ENCODE data around the gene GRIA2.
"Not testable (repeated sequence)": the region's sequence is repeated elsewhere in the genome, so short reads cannot be mapped to it uniquely, and the experiment has no call there.

Gene GRIA2

DNA sequence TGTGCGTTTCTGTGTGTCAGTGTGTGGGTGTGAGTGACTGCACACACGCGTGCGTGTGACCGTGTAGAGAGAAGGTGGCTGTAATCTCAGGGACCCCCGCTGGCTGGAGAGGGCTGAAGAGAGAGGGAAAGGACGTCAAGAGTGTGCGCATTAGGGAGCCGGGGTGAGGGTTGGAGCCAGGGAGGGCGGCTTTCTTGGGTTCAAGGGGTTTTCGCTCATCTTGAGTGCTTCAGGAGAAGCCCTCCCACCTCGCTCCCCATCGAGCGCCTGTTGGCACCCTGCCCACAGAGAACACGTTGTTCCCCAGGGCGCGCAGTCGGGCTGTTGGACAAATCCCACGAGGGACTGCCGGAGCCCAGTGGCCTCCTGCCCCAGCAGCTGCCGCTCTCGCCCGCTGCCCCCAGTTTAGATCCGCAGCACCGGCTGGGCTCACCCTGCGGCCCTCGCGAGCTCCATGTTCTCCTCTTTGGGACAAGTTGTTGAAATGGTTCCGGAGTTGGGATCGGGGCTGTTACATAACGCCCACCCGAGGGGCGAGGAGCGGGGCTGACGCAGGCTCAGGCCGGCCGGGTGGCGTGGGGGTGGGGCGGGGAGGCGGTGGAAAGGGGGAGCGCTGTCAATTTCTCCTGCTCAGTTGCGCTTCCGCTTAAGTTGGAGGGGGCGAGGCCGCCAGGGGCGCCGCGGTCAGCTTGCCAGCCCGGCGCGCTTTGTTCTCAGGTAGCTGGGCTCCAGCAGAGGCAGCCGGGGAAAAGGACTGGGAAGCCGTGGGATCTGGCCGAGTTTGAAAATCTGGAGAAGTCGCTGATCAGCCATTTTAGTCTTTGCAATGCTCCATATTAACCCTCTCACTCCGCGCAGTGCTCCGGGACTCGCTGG is 1.6 kb downstream of the GRIA2 start:
- peak overlapping the region; percentile 88 for H3K4me2 ChIP-seq (ENCODE audit: low read length)
- H3K36me3 ChIP-seq (ENCODE audit: insufficient read depth, low read length), result no peaks in the 10 kb centered on the region
- peaks cover 15% of the 10 kb centered on the region for H3K4me1 ChIP-seq (ENCODE audit: control insufficient read depth, insufficient read depth, low read length)
- peaks cover 37% of the 10 kb centered on the region for H3K27me3 ChIP-seq (ENCODE audit: control insufficient read depth, insufficient read depth, low read length)
- peak overlapping the region; percentile 70 for H3K9ac ChIP-seq (ENCODE audit: low read depth, low read length)
- no peaks in the 10 kb centered on the region for H3K9me3 ChIP-seq (replicated peaks; ENCODE audit: low read length)
- H3K4me3 ChIP-seq (ENCODE audit: low read length), result peak overlapping the region; percentile 76

DNA sequence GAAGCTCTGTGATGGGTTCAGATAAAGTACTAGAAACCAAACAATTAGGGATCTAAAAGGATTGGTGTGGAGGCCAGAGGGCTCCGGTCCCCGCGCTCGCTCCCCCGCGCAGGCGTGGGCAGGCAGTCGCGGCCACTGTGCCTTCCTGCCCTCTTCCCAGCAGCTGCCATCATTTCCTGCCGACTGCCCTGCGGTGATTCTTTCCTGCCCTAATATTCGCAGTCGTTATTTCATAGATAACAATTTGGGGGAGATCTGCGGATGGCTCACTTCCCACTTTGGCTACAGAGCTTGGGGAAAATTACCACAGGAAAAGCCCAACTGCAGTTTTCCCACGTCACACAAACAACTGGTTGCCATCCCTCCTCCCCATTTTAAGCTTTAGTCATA is 2.2 kb downstream of the GRIA2 start:
- no peaks in the 10 kb centered on the region for H3K36me3 ChIP-seq (ENCODE audit: insufficient read depth, low read length)
- H3K9me3 ChIP-seq (replicated peaks; ENCODE audit: low read length), result no peaks in the 10 kb centered on the region
- peak overlapping the region; percentile 76 for H3K4me3 ChIP-seq (ENCODE audit: low read length)
- peaks cover 37% of the 10 kb centered on the region for H3K27me3 ChIP-seq (ENCODE audit: control insufficient read depth, insufficient read depth, low read length)
- H3K4me2 ChIP-seq (ENCODE audit: low read length), result peak overlapping the region; percentile 88
- H3K9ac ChIP-seq (ENCODE audit: low read depth, low read length), result peak overlapping the region; percentile 70
- H3K4me1 ChIP-seq (ENCODE audit: control insufficient read depth, insufficient read depth, low read length), result peaks cover 15% of the 10 kb centered on the region

DNA sequence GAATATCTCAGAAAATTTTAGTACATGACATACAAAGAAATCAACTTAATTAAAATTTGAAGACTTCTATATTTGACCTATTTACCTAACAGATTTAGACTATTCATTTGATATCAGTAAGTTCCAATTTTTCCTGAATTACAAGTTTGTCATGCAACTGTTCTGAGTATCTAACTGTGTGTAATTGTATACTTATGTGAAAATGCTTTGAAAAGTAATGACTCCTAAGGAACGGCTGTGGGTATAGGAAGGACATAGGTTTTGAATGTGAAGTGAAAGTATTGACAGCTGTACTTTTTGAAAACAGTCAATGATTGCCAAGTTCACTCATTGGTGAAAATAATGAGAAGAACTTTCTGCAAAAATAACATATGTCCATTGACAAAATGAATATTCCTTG is 2.9 kb downstream of the GRIA2 start:
- H3K9ac ChIP-seq (ENCODE audit: low read depth, low read length), result no peak overlapping the region
- peaks cover 34% of the 10 kb centered on the region for H3K27me3 ChIP-seq (ENCODE audit: control insufficient read depth, insufficient read depth, low read length)
- H3K4me2 ChIP-seq (ENCODE audit: low read length), result no peak overlapping the region
- H3K36me3 ChIP-seq (ENCODE audit: insufficient read depth, low read length), result no peaks in the 10 kb centered on the region
- H3K4me1 ChIP-seq (ENCODE audit: control insufficient read depth, insufficient read depth, low read length), result peaks cover 15% of the 10 kb centered on the region
- H3K9me3 ChIP-seq (replicated peaks; ENCODE audit: low read length), result no peaks in the 10 kb centered on the region
- no peak overlapping the region for H3K4me3 ChIP-seq (ENCODE audit: low read length)

DNA sequence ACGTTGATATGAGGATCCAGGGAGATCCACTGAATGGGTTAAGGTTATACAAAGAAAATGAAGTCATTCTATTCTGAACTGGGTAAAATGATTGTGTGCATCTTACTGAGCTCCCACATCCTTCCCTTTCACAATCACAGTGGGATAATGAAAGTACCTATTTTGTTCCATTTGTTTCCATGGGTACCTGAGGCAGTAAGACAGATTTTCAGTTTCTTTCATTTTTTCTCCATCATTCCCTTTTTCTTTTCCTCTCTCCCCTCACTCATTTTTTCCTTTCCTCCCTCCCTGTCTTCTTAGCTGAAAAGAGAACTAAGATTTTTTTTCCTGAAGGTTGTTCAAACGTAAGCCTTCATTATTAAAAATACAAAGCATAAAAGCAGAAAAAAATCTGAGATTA is 4.6 kb downstream of the GRIA2 start:
- Histone ChIP-seq H3K27me3 (ENCODE audit: control insufficient read depth, insufficient read depth, low read length) (peaks cover 22% of the 10 kb centered on the region), H3K4me1 (ENCODE audit: control insufficient read depth, insufficient read depth, low read length) (peaks cover 15% of the 10 kb centered on the region), H3K9me3 (replicated peaks; ENCODE audit: low read length) (no peaks in the 10 kb centered on the region), H3K4me2 (ENCODE audit: low read length) (no peak overlapping the region), H3K9ac (ENCODE audit: low read depth, low read length) (no peak overlapping the region), H3K36me3 (ENCODE audit: insufficient read depth, low read length) (no peaks in the 10 kb centered on the region), H3K4me3 (ENCODE audit: low read length) (no peak overlapping the region)

DNA sequence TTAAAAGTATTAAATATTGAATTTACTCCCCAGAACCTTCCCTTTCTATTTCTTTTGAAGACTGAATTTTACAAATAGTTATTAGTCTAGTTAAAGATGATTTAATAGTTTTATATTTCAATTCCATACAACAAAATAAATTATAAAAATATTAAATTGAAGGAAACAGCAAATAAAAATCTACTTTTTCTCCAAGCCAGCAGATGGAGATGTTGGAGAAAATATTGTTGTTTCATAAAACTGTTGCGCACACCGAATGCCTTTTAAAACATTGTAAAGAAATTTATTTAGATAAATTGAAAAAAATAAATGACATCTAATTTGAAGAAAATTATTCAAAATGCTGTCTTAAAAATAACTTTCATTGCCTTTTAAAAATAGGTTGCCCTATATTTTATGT is 5.5 kb downstream of the GRIA2 start:
- Histone ChIP-seq H3K9ac (ENCODE audit: low read depth, low read length) (no peak overlapping the region), H3K4me1 (ENCODE audit: control insufficient read depth, insufficient read depth, low read length) (peaks cover 9% of the 10 kb centered on the region), H3K4me2 (ENCODE audit: low read length) (no peak overlapping the region), H3K27me3 (ENCODE audit: control insufficient read depth, insufficient read depth, low read length) (peaks cover 17% of the 10 kb centered on the region), H3K4me3 (ENCODE audit: low read length) (no peak overlapping the region), H3K36me3 (ENCODE audit: insufficient read depth, low read length) (no peaks in the 10 kb centered on the region), H3K9me3 (replicated peaks; ENCODE audit: low read length) (no peaks in the 10 kb centered on the region)

DNA sequence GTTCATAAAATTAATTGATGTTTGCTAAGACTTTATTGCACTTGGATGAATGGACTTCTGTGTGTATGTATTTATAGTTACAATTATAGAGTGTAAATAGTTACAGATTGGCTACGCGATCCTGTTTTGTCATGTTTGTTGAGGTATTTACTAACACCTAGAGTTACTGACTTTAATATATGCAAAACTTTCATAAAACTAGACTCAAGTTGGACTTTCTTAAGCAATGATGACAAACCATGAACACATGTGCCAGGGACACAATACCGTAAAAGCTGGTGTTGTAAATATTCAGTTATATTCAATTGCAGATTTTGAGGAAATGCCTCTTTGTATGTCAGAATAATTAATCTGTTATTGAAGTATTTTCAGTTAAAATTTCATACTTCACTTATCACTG is 6.1 kb downstream of the GRIA2 start:
- Histone ChIP-seq H3K36me3 (ENCODE audit: insufficient read depth, low read length) (no peaks in the 10 kb centered on the region), H3K4me1 (ENCODE audit: control insufficient read depth, insufficient read depth, low read length) (peaks cover 6% of the 10 kb centered on the region)

DNA sequence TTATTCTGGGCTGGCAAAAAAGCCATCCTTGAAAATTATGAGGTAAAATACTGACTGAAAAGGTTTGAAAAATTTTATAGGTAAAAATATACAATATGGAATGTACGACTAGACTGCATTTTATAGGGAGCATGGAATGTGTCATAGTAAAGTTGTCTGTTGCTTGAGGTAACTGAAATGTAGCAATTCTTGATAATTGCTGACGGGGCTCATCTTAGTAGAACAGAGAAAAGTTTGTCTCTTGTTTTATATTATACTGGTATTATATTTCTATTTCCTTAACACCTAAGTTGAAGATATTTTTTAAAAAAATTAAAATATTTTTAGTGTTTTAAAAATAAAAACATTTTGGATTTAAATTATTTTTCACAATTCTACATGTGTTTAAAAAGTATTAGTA is 11.0 kb downstream of the GRIA2 start:
- no peaks in the 10 kb centered on the region for H3K9me3 ChIP-seq (replicated peaks; ENCODE audit: low read length)

More for the DNA sequence above, 6.1 kb downstream of the GRIA2 start:
- Histone ChIP-seq H3K27me3 (ENCODE audit: control insufficient read depth, insufficient read depth, low read length) (peaks cover 11% of the 10 kb centered on the region), H3K9ac (ENCODE audit: low read depth, low read length) (no peak overlapping the region), H3K9me3 (replicated peaks; ENCODE audit: low read length) (no peaks in the 10 kb centered on the region), H3K4me3 (ENCODE audit: low read length) (no peak overlapping the region), H3K4me2 (ENCODE audit: low read length) (no peak overlapping the region)

DNA sequence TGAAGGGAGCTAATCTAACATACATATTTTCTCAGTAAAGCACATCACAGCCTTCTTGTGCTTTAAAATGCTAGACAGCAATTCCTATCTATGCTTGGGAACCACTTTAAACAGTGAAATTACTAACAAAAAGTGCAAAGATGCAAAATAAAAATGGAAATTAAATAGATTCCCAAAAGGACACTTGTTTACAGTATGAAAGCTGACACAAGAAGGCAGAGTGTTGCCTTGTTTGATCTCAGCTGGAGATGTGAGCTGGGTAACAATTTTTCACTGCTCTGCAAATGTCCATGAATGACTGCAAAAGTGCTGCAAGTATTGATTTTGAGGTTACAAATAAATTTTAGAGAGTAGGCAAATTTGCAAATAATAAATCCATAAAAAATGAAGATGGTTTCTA is 22.3 kb downstream of the GRIA2 start:
- Histone ChIP-seq H3K4me1 (ENCODE audit: control insufficient read depth, insufficient read depth, low read length) (no peaks in the 10 kb centered on the region), H3K27me3 (ENCODE audit: control insufficient read depth, insufficient read depth, low read length) (no peaks in the 10 kb centered on the region), H3K4me3 (ENCODE audit: low read length) (no peak overlapping the region), H3K36me3 (ENCODE audit: insufficient read depth, low read length) (no peaks in the 10 kb centered on the region), H3K9me3 (replicated peaks; ENCODE audit: low read length) (no peaks in the 10 kb centered on the region), H3K9ac (ENCODE audit: low read depth, low read length) (no peak overlapping the region), H3K4me2 (ENCODE audit: low read length) (no peak overlapping the region)

More for the DNA sequence above, 11.0 kb downstream of the GRIA2 start:
- no peaks in the 10 kb centered on the region for H3K36me3 ChIP-seq (ENCODE audit: insufficient read depth, low read length)
- no peak overlapping the region for H3K4me2 ChIP-seq (ENCODE audit: low read length)
- no peaks in the 10 kb centered on the region for H3K4me1 ChIP-seq (ENCODE audit: control insufficient read depth, insufficient read depth, low read length)
- no peaks in the 10 kb centered on the region for H3K27me3 ChIP-seq (ENCODE audit: control insufficient read depth, insufficient read depth, low read length)
- H3K4me3 ChIP-seq (ENCODE audit: low read length), result no peak overlapping the region
- no peak overlapping the region for H3K9ac ChIP-seq (ENCODE audit: low read depth, low read length)

DNA sequence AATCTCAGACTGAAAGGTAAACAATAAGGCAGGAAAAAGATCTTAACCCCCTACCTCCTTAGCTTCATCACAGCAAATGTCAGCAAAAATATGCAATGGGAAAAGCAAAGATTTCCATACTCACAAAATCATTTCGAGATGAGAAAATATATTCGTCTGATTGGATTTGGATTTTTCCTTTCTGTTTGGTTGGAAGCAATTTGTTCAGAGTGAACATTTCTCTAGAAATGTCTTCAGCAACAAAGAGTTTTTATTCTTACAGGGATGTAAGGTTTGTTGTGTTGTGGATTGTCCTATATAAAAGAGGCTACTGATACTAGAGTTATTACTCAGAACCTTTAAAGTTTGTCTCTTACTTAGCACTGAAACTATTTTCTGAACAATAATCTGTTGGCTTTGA is 23.8 kb downstream of the GRIA2 start:
- no peaks in the 10 kb centered on the region for H3K4me1 ChIP-seq (ENCODE audit: control insufficient read depth, insufficient read depth, low read length)
- H3K36me3 ChIP-seq (ENCODE audit: insufficient read depth, low read length), result no peaks in the 10 kb centered on the region
- no peak overlapping the region for H3K9ac ChIP-seq (ENCODE audit: low read depth, low read length)
- H3K9me3 ChIP-seq (replicated peaks; ENCODE audit: low read length), result no peaks in the 10 kb centered on the region
- H3K4me3 ChIP-seq (ENCODE audit: low read length), result no peak overlapping the region
- no peaks in the 10 kb centered on the region for H3K27me3 ChIP-seq (ENCODE audit: control insufficient read depth, insufficient read depth, low read length)
- H3K4me2 ChIP-seq (ENCODE audit: low read length), result no peak overlapping the region

DNA sequence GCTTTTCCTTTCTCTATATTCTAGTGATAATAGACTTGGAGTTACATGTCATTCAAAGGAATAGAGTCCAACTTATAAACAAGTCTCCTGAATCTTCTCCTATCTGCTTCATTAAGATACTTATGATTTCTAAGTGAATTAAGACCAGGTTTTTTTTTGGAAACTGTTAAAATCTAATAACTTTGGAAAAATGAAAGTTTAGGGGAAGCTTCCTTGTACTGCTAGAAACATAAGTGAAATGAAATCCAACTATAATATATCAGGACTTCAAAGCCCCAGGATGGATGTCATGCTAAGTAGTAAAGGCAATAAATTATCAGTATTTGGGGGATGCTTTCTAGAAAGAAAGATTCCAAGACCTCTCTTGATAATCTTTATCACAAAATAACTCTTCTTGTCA is 24.8 kb downstream of the GRIA2 start:
- no peaks in the 10 kb centered on the region for H3K27me3 ChIP-seq (ENCODE audit: control insufficient read depth, insufficient read depth, low read length)
- no peak overlapping the region for H3K9ac ChIP-seq (ENCODE audit: low read depth, low read length)
- H3K4me1 ChIP-seq (ENCODE audit: control insufficient read depth, insufficient read depth, low read length), result no peaks in the 10 kb centered on the region
- no peaks in the 10 kb centered on the region for H3K9me3 ChIP-seq (replicated peaks; ENCODE audit: low read length)
- no peak overlapping the region for H3K4me3 ChIP-seq (ENCODE audit: low read length)
- no peaks in the 10 kb centered on the region for H3K36me3 ChIP-seq (ENCODE audit: insufficient read depth, low read length)
- H3K4me2 ChIP-seq (ENCODE audit: low read length), result no peak overlapping the region

DNA sequence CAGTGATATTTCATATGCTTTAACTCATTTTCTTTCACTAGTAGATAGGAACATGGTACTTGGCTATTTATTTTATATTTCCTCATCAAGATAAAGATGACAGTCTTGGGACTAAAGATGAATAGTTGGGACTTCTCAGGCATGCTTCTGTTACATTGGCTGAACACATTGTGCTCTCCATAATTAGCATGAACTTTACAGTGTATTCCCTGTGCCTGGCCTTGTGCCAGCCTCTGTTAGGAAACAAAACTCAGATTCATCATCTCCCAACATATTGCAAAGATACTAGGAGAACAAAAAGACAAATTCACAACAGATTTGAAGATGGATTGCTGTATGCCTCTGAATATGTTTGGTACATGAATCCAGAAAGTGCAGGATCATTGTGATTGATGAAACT is 26.4 kb downstream of the GRIA2 start:
- Histone ChIP-seq H3K4me1 (ENCODE audit: control insufficient read depth, insufficient read depth, low read length) (no peaks in the 10 kb centered on the region), H3K9ac (ENCODE audit: low read depth, low read length) (no peak overlapping the region), H3K9me3 (replicated peaks; ENCODE audit: low read length) (no peaks in the 10 kb centered on the region), H3K36me3 (ENCODE audit: insufficient read depth, low read length) (no peaks in the 10 kb centered on the region), H3K4me2 (ENCODE audit: low read length) (no peak overlapping the region), H3K27me3 (ENCODE audit: control insufficient read depth, insufficient read depth, low read length) (no peaks in the 10 kb centered on the region), H3K4me3 (ENCODE audit: low read length) (no peak overlapping the region)

DNA sequence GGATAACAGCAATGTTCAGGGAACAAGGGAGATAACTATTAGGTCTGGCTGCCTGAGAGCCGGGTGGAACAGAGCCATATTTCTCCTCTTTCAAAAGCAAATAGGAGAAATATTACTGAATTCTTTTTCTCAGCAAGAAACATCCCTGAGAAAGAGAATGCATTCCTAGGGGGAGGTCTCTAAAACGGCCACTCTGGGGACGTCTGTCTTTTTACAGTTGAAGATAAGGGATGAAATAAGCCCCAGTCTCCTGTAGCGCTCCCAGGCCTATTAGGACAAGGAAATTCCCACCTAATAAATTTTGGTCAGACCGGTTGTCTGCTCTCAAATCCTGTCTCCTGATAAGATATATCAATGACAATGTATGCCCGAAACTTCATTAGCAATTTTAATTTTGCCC is 37.6 kb downstream of the GRIA2 start:
- H3K4me2 ChIP-seq (ENCODE audit: low read length); H3K27me3 ChIP-seq (ENCODE audit: control insufficient read depth, insufficient read depth, low read length); H3K9ac ChIP-seq (ENCODE audit: low read depth, low read length); H3K9me3 ChIP-seq (replicated peaks; ENCODE audit: low read length); H3K4me1 ChIP-seq (ENCODE audit: control insufficient read depth, insufficient read depth, low read length); H3K4me3 ChIP-seq (ENCODE audit: low read length); H3K36me3 ChIP-seq (ENCODE audit: insufficient read depth, low read length): not testable (repeated sequence)
